PFSK-1 (cell line): ENCODE data around the gene CC2D1A.

Experiments used
- FOXP2 ChIP-seq: optimal IDR thresholded peaks from 2 replicates; pipeline ENCODE3; 2011; ENCODE audit warnings: borderline replicate concordance, control low read depth, inconsistent platforms; ENCODE audit not compliant: insufficient read depth; ENCODE audit errors: extremely low read length, extremely low read depth
- POLR2AphosphoS5 ChIP-seq: IDR thresholded peaks from 2 replicates; pipeline ENCODE4 v1.6.1; 2012; ENCODE audit warnings: low read depth, mild to moderate bottlenecking, control low read depth, low read length, moderate library complexity
- REST ChIP-seq, 2 experiments: IDR thresholded peaks; 2 replicates each; pipeline versions ENCODE4 v1.6.1 to v1.8.0; 2011 to 2012; ENCODE audit warnings: low read depth in 2 of 2, low read length in 2 of 2, control low read depth in 1 of 2, inconsistent platforms in 1 of 2, mild to moderate bottlenecking in 1 of 2, moderate library complexity in 1 of 2; ENCODE audit not compliant: insufficient read depth in 1 of 2
- SIN3A ChIP-seq: IDR thresholded peaks from 2 replicates; pipeline ENCODE4 v1.6.1; 2012; ENCODE audit warnings: mild to moderate bottlenecking, low read length, moderate library complexity, borderline replicate concordance; ENCODE audit not compliant: insufficient read depth
- TAF1 ChIP-seq: IDR thresholded peaks from 2 replicates; pipeline ENCODE4 v1.6.1; 2012; ENCODE audit warnings: low read length, control low read depth, borderline replicate concordance; ENCODE audit not compliant: insufficient read depth

The CC2D1A gene

GRCh38 chr19:13956365-13956744 is 50.4 kb downstream of the CC2D1A start:
- TF ChIP-seq POLR2AphosphoS5 (no peak), SIN3A (no peak), FOXP2 (no peak)

GRCh38 chr19:13957051-13957450 is 51.0 kb downstream of the CC2D1A start:
- no peak for TF ChIP-seq REST (IDR thresholded peaks at IDR 0.05; ENCODE audit: insufficient read depth in 1 of 2, low read depth in 2 of 2, low read length in 2 of 2)
- TF ChIP-seq FOXP2, result no peak
- TF ChIP-seq POLR2AphosphoS5, result no peak
- TF ChIP-seq SIN3A, result no peak
- no peak for TF ChIP-seq TAF1

DNA sequence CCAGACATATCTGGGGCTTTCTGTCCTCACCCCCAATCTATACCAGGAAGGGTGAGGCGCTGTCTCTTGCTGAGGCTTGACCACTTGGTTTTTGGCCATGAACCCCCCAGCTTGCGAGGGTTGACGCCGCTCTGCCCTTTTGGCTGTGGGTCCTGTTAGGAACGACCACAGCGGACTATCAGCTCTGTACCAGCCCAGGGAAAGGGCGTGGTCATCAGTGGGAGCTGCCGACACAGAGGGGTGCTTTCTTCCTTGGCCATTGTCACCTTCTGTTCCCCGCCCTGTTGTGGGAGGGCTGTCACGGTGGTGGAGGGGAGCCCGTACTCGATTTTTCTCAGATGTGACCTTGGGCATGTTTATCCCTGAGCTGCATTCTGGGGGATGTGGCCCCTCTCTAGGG is 52.0 kb downstream of the CC2D1A start:
- TF ChIP-seq REST (IDR thresholded peaks at IDR 0.05; ENCODE audit: insufficient read depth in 1 of 2, low read depth in 2 of 2, low read length in 2 of 2) (no peak), POLR2AphosphoS5 (no peak), TAF1 (no peak), SIN3A (no peak), FOXP2 (no peak)

GRCh38 chr19:13959141-13959961 is 53.4 kb downstream of the CC2D1A start:
- TF ChIP-seq SIN3A (no peak), FOXP2 (no peak), POLR2AphosphoS5 (no peak), REST (IDR thresholded peaks at IDR 0.05; ENCODE audit: insufficient read depth in 1 of 2, low read depth in 2 of 2, low read length in 2 of 2) (no peak), TAF1 (no peak)

- no peak for TF ChIP-seq TAF1
- no peak for TF ChIP-seq SIN3A
- TF ChIP-seq POLR2AphosphoS5, result no peak
- TF ChIP-seq REST (IDR thresholded peaks at IDR 0.05; ENCODE audit: insufficient read depth in 1 of 2, low read depth in 2 of 2, low read length in 2 of 2), result no peak
- TF ChIP-seq FOXP2, result no peak
These were observed 54.2 kb downstream of the CC2D1A start for GRCh38 chr19:13959962-13960862.
